HEK293 (cell line): Measurements from ENCODE around the gene VEGFB.
A peak's percentile ranks its signal among the peaks of the same experiment; 100 is the strongest.

Experiments
- CTCF ChIA-PET: fragments of 350-600 bp; formaldehyde crosslinking; extraction: SDS; loops from one replicate; lab custom pipeline; 2021; ENCODE audit warnings: antibody characterized with exemption; lab: Yijun Ruan, JAX
- POLR2A ChIA-PET: fragments of 300-600 bp; formaldehyde crosslinking; extraction: SDS; loops from one replicate; lab custom pipeline; 2020; ENCODE audit warnings: antibody characterized with exemption, inconsistent platforms; lab: Yijun Ruan, JAX
- H3K27ac ChIP-seq: fragments of 200-500 bp; sonication (Bioruptor generic); 2 replicates; pipeline ENCODE4 v1.5.1; 2014; ENCODE audit warnings: low read depth, low read length, control low read depth, inconsistent platforms; ENCODE audit errors: extremely low read depth
- H3K36me3 ChIP-seq, 2 experiments: fragments of 200-500 bp in 1 of 2; sonication (Bioruptor generic) in 1 of 2; 1 replicate in 1 of 2; 2 replicates in 1 of 2; pipeline ENCODE4 v1.5.1; 2014 to 2017; ENCODE audit warnings: inconsistent platforms in 2 of 2, low read length in 2 of 2; ENCODE audit not compliant: control insufficient read depth in 2 of 2, insufficient read depth in 1 of 2
- H3K4me1 ChIP-seq: fragments of 200-500 bp; sonication (Bioruptor generic); 2 replicates; pipeline ENCODE4 v1.5.1; 2014; ENCODE audit warnings: mild to moderate bottlenecking, low read length, inconsistent platforms; ENCODE audit not compliant: control insufficient read depth, insufficient read depth
- H3K4me3 ChIP-seq: 2 replicates; pipeline ENCODE4 v1.5.1; 2011; ENCODE audit warnings: low read depth, mild to moderate bottlenecking, control low read depth, low read length, moderate library complexity
- H3K9me3 ChIP-seq: fragments of 200-500 bp; sonication (Bioruptor generic); 2 replicates; pipeline ENCODE4 v1.5.1; 2014; ENCODE audit warnings: low read depth, low read length, inconsistent platforms; ENCODE audit not compliant: control insufficient read depth, insufficient read depth
- GLI4 ChIP-seq: fragments of 450-650 bp; formaldehyde crosslinking; IDR thresholded peaks from 2 replicates; pipeline ENCODE4 v1.5.1; 2016; ENCODE audit warnings: missing biosample characterization, missing genetic modification characterization
- GLIS1 ChIP-seq: fragments of 450-650 bp; formaldehyde crosslinking; IDR thresholded peaks from 2 replicates; pipeline ENCODE4 v1.5.1; 2016; ENCODE audit warnings: missing biosample characterization, missing genetic modification characterization
- HIC1 ChIP-seq: fragments of 450-650 bp; formaldehyde crosslinking; IDR thresholded peaks from 2 replicates; pipeline ENCODE4 v1.5.1; 2016; ENCODE audit warnings: missing biosample characterization, missing genetic modification characterization
- IKZF3 ChIP-seq: fragments of 450-650 bp; IDR thresholded peaks from 2 replicates; pipeline ENCODE4 v1.5.0; 2018; ENCODE audit warnings: missing biosample characterization, mild to moderate bottlenecking, missing genetic modification characterization, moderate library complexity
- KLF1 ChIP-seq: fragments of 450-650 bp; formaldehyde crosslinking; IDR thresholded peaks from 2 replicates; pipeline ENCODE4 v1.5.1; 2016; ENCODE audit warnings: missing biosample characterization, missing genetic modification characterization
- KLF16 ChIP-seq: fragments of 450-650 bp; formaldehyde crosslinking; IDR thresholded peaks from 2 replicates; pipeline ENCODE4 v1.5.1; 2017; ENCODE audit warnings: missing biosample characterization, missing genetic modification characterization
- KLF17 ChIP-seq: fragments of 450-650 bp; formaldehyde crosslinking; IDR thresholded peaks from 2 replicates; pipeline ENCODE4 v1.5.1; 2016; ENCODE audit warnings: missing biosample characterization, missing genetic modification characterization
- KLF7 ChIP-seq: fragments of 450-650 bp; formaldehyde crosslinking; IDR thresholded peaks from 2 replicates; pipeline ENCODE4 v1.5.1; 2016; ENCODE audit warnings: missing biosample characterization, missing genetic modification characterization, borderline replicate concordance
- KLF8 ChIP-seq: fragments of 450-650 bp; formaldehyde crosslinking; IDR thresholded peaks from 2 replicates; pipeline ENCODE4 v1.5.1; 2016; ENCODE audit warnings: missing biosample characterization, missing genetic modification characterization
- SP2 ChIP-seq: fragments of 450-650 bp; formaldehyde crosslinking; IDR thresholded peaks from 2 replicates; pipeline ENCODE4 v1.5.1; 2016; ENCODE audit warnings: missing biosample characterization, missing genetic modification characterization
- ZBTB21 ChIP-seq: fragments of 450-650 bp; formaldehyde crosslinking; IDR thresholded peaks from 2 replicates; pipeline ENCODE4 v1.5.1; 2017; ENCODE audit warnings: missing biosample characterization, missing genetic modification characterization
- ZIC2 ChIP-seq: fragments of 450-650 bp; formaldehyde crosslinking; IDR thresholded peaks from 2 replicates; pipeline ENCODE4 v1.5.1; 2016; ENCODE audit warnings: missing biosample characterization, missing genetic modification characterization
- ZNF10 ChIP-seq: fragments of 450-650 bp; formaldehyde crosslinking; IDR thresholded peaks from 2 replicates; pipeline ENCODE4 v1.5.1; 2017; ENCODE audit warnings: missing biosample characterization, missing genetic modification characterization
- ZNF132 ChIP-seq: fragments of 450-650 bp; formaldehyde crosslinking; IDR thresholded peaks from 2 replicates; pipeline ENCODE4 v1.5.1; 2017; ENCODE audit warnings: missing biosample characterization, missing genetic modification characterization, borderline replicate concordance
- ZNF184 ChIP-seq: fragments of 450-650 bp; IDR thresholded peaks from 2 replicates; pipeline ENCODE4 v1.5.1; 2018; ENCODE audit warnings: missing biosample characterization, mild to moderate bottlenecking, missing genetic modification characterization
- ZNF214 ChIP-seq: fragments of 450-650 bp; formaldehyde crosslinking; IDR thresholded peaks from 2 replicates; pipeline ENCODE4 v1.5.1; 2017; ENCODE audit warnings: missing biosample characterization, mild to moderate bottlenecking, missing genetic modification characterization, borderline replicate concordance
- ZNF335 ChIP-seq: fragments of 450-650 bp; formaldehyde crosslinking; conservative IDR thresholded peaks from 2 replicates; pipeline ENCODE4 v1.5.1; 2016; ENCODE audit warnings: missing biosample characterization, missing genetic modification characterization
- ZNF341 ChIP-seq: fragments of 450-650 bp; formaldehyde crosslinking; IDR thresholded peaks from 2 replicates; pipeline ENCODE4; 2016; ENCODE audit warnings: low read depth, missing biosample characterization, missing genetic modification characterization
- ZNF449 ChIP-seq: fragments of 450-650 bp; formaldehyde crosslinking; IDR thresholded peaks from 2 replicates; pipeline ENCODE4 v1.5.1; 2017; ENCODE audit warnings: missing biosample characterization, mild to moderate bottlenecking, missing genetic modification characterization, moderate library complexity
- ZNF473 ChIP-seq: fragments of 450-650 bp; formaldehyde crosslinking; IDR thresholded peaks from 2 replicates; pipeline ENCODE4 v1.5.1; 2017; ENCODE audit warnings: missing biosample characterization, missing genetic modification characterization
- ZNF580 ChIP-seq: fragments of 450-650 bp; formaldehyde crosslinking; IDR thresholded peaks from 2 replicates; pipeline ENCODE4 v1.5.1; 2016; ENCODE audit warnings: missing biosample characterization, missing genetic modification characterization
- ZNF600 ChIP-seq: fragments of 450-650 bp; formaldehyde crosslinking; IDR thresholded peaks from 2 replicates; pipeline ENCODE4 v1.5.1; 2016; ENCODE audit warnings: missing biosample characterization, missing genetic modification characterization
- ZNF768 ChIP-seq: fragments of 450-650 bp; formaldehyde crosslinking; IDR thresholded peaks from 2 replicates; pipeline ENCODE4 v1.5.1; 2018; ENCODE audit warnings: missing biosample characterization, mild to moderate bottlenecking, missing genetic modification characterization
- ZNF830 ChIP-seq: fragments of 450-650 bp; IDR thresholded peaks from 2 replicates; pipeline ENCODE4 v1.5.0; 2018; ENCODE audit warnings: missing biosample characterization, missing genetic modification characterization, low read depth, mild to moderate bottlenecking, moderate library complexity
- ZSCAN16 ChIP-seq: fragments of 450-650 bp; formaldehyde crosslinking; IDR thresholded peaks from 2 replicates; pipeline ENCODE4 v1.5.1; 2016; ENCODE audit warnings: missing biosample characterization, missing genetic modification characterization
- ZSCAN30 ChIP-seq: fragments of 450-650 bp; IDR thresholded peaks from 2 replicates; pipeline ENCODE4 v1.5.1; 2018; ENCODE audit warnings: missing biosample characterization, mild to moderate bottlenecking, missing genetic modification characterization, moderate library complexity
- ZSCAN5A ChIP-seq: fragments of 450-650 bp; formaldehyde crosslinking; IDR thresholded peaks from 2 replicates; pipeline ENCODE4 v1.5.1; 2016; ENCODE audit warnings: missing biosample characterization, missing genetic modification characterization

VEGFB gene

GRCh38 chr11:64268025-64268892 lies 33.9 kb downstream of the VEGFB start:
- CTCF ChIA-PET, result interaction anchor here (0.7 to 6.8 kb wide), 6 partner anchors 16 to 382 kb away, joined by 3 to 81 read pairs (median 4); partner anchors contain the start of genes CATSPERZ, ESRRA and PLCB3
- TF ChIP-seq ZBTB21 (no peak), ZNF580 (tag by site-specific recombination) (0 out of 2 replicates have a peak, but pooled peaks have one; percentile 9), KLF17 (tag by site-specific recombination) (0 out of 2 replicates have a peak, but pooled peaks have one; percentile 18), ZNF10 (tag by site-specific recombination) (peak; percentile 21; the same call in 1 of the 2 replicates), ZNF184 (tag by site-specific recombination) (no peak), ZNF341 (tag by site-specific recombination) (peak; percentile 89), KLF1 (tag by site-specific recombination) (peak; percentile 76), SP2 (peak; percentile 66), KLF16 (tag by site-specific recombination) (peak; percentile 37; the same call in 1 of the 2 replicates), ZNF830 (tag by site-specific recombination) (no peak), ZSCAN16 (tag by site-specific recombination) (no peak), ZNF335 (tag by site-specific recombination) (0 out of 2 replicates have a peak, but pooled peaks have one; percentile 7), ZSCAN30 (0 out of 2 replicates have a peak, but pooled peaks have one; percentile 24), ZNF600 (tag by site-specific recombination) (no peak), IKZF3 (peak; percentile 53; the same call in 1 of the 2 replicates), ZNF449 (tag by site-specific recombination) (0 out of 2 replicates have a peak, but pooled peaks have one; percentile 40), ZIC2 (tag by site-specific recombination) (peak; percentile 16; the same call in 1 of the 2 replicates), KLF7 (tag by site-specific recombination) (no peak), ZNF214 (no peak)
- Histone ChIP-seq H3K36me3 (peaks cover 0 to 39% of the 10 kb centered on the region in 2 experiments; a peak in 1 of 3 replicates), H3K27ac (peak overlapping the region; percentile 83), H3K9me3 (no peaks in the 10 kb centered on the region), H3K4me3 (no peak overlapping the region), H3K4me1 (peaks cover 2% of the 10 kb centered on the region; the same call in 1 of the 2 replicates)
- POLR2A ChIA-PET, result interaction anchor here (0.6 to 7.0 kb wide), 11 partner anchors 10 to 87 kb away, joined by 3 to 96 read pairs (median 5); partner anchors contain the start of genes BAD, FERMT3, FKBP2 and GPR137

- peaks cover 2% of the 10 kb centered on the region; the same call in 1 of the 2 replicates for H3K4me1 ChIP-seq
- H3K4me3 ChIP-seq, result peak overlapping the region; percentile 56
- ChIA-PET CTCF (interaction anchor here (0.6 to 6.8 kb wide), 7 partner anchors 17 to 102 kb away, joined by 3 to 81 read pairs (median 5); partner anchors contain the start of genes CATSPERZ, ESRRA and PLCB3), POLR2A (interaction anchor here (0.7 to 7.0 kb wide), 12 partner anchors 11 to 86 kb away, joined by 3 to 96 read pairs (median 12); partner anchors contain the start of genes BAD, ESRRA, FERMT3 and FKBP2)
- peak overlapping the region; percentile 83 for H3K27ac ChIP-seq
- H3K9me3 ChIP-seq, result no peaks in the 10 kb centered on the region
- H3K36me3 ChIP-seq, result peaks cover 0 to 33% of the 10 kb centered on the region in 2 experiments; a peak in 1 of 3 replicates
- TF ChIP-seq ZNF473 (tag by site-specific recombination) (no peak), HIC1 (tag by site-specific recombination) (no peak), ZNF335 (tag by site-specific recombination) (no peak; the same call in 1 of the 2 replicates), GLIS1 (tag by site-specific recombination) (no peak), ZNF768 (tag by site-specific recombination) (no peak), KLF8 (tag by site-specific recombination) (peak; percentile 20; the same call in 1 of the 2 replicates), ZNF132 (no peak), ZSCAN5A (tag by site-specific recombination) (no peak), GLI4 (tag by site-specific recombination) (no peak)
Measured at GRCh38 chr11:64268893-64269539, 34.6 kb downstream of the VEGFB start.
